IgD-negative memory B cell (primary cell): Measurements from ENCODE around the gene NDRG4. TPM values are rescaled to one million over a fixed set of nuclear protein-coding genes. Genes with fewer than 3 reads are reported as not detected.
"Not testable (repeated sequence)": the region's sequence is repeated elsewhere in the genome, so short reads cannot be mapped to it uniquely, and the experiment has no call there.

Experiments used
- H3K27ac Mint-ChIP-seq, 3 donors: one replicate each; pipeline ENCODE4 v1.8.0; 2020 to 2022; ENCODE audit warnings: mild to moderate bottlenecking in 3 of 3, mixed read lengths in 3 of 3, moderate library complexity in 1 of 3
- H3K27me3 Mint-ChIP-seq: one replicate; pipeline ENCODE4 v1.8.0; 2021; ENCODE audit warnings: mixed read lengths
- H3K36me3 Mint-ChIP-seq: one replicate; pipeline ENCODE4 v1.8.0; 2020; ENCODE audit warnings: mild to moderate bottlenecking, mixed read lengths
- H3K4me1 Mint-ChIP-seq, 3 donors: one replicate each; pipeline ENCODE4 v1.8.0; 2020 to 2022; ENCODE audit warnings: mixed read lengths in 3 of 3, mild to moderate bottlenecking in 1 of 3
- H3K4me3 Mint-ChIP-seq, 4 donors: one replicate each; pipeline ENCODE4 v1.8.0; 2020 to 2022; ENCODE audit warnings: mild to moderate bottlenecking in 4 of 4, mixed read lengths in 4 of 4, moderate library complexity in 3 of 4
- H3K9me3 Mint-ChIP-seq, 3 donors: one replicate each; pipeline ENCODE4 v1.8.0; 2020 to 2021; ENCODE audit warnings: mixed read lengths in 3 of 3, mild to moderate bottlenecking in 1 of 3
- polyA plus RNA-seq: library from polyadenylated mRNA; unstranded; fragments of 300-500 nt; fragmentation: Illumina TruSeq; gene quantifications from one replicate; pipeline ENCODE4 v1.2.3, GENCODE V29; 2021

NDRG4 gene
- polyA plus RNA-seq, 1 donor from 2014 or later: 0.81 TPM

- no peaks in the 10 kb centered on the region for H3K36me3 Mint-ChIP-seq
- no peak overlapping the region for H3K4me3 Mint-ChIP-seq
- H3K9me3 Mint-ChIP-seq: no peaks in the 10 kb centered on the region
- H3K27me3 Mint-ChIP-seq: peaks cover 11% of the 10 kb centered on the region
- no peaks in the 10 kb centered on the region for H3K4me1 Mint-ChIP-seq
- H3K27ac Mint-ChIP-seq: peak overlapping the region in 1 of 3 donors; percentile 15
Observed at GRCh38 chr16:58476791-58477190, 23.2 kb upstream of the NDRG4 start.

GRCh38 chr16:58478427-58478826, 21.5 kb upstream of the NDRG4 start:
- Mint-ChIP-seq H3K4me3 (no peak overlapping the region), H3K4me1 (no peaks in the 10 kb centered on the region), H3K27ac (no peak overlapping the region), H3K9me3 (no peaks in the 10 kb centered on the region), H3K27me3 (peaks cover 6% of the 10 kb centered on the region), H3K36me3 (no peaks in the 10 kb centered on the region)

- no peaks in the 10 kb centered on the region for H3K9me3 Mint-ChIP-seq
- H3K4me3 Mint-ChIP-seq: peak overlapping the region in 1 of 4 donors; percentile 27
- H3K4me1 Mint-ChIP-seq: no peaks in the 10 kb centered on the region
- H3K27ac Mint-ChIP-seq: no peak overlapping the region
- H3K27me3 Mint-ChIP-seq: no peaks in the 10 kb centered on the region
- no peaks in the 10 kb centered on the region for H3K36me3 Mint-ChIP-seq
Observed at GRCh38 chr16:58481226-58481869, 18.6 kb upstream of the NDRG4 start.

GRCh38 chr16:58481931-58482330, 18.0 kb upstream of the NDRG4 start:
- Mint-ChIP-seq H3K4me1 (no peaks in the 10 kb centered on the region), H3K9me3 (no peaks in the 10 kb centered on the region), H3K4me3 (no peak overlapping the region), H3K27ac (no peak overlapping the region), H3K27me3 (peaks cover under 1% of the 10 kb centered on the region), H3K36me3 (no peaks in the 10 kb centered on the region)

- Mint-ChIP-seq H3K27ac (no peak overlapping the region), H3K27me3 (peaks cover 8% of the 10 kb centered on the region), H3K36me3 (no peaks in the 10 kb centered on the region), H3K4me3 (no peak overlapping the region), H3K9me3 (no peaks in the 10 kb centered on the region), H3K4me1 (peaks cover 0 to 3% (median 1%) of the 10 kb centered on the region in 3 donors)
Observed at GRCh38 chr16:58485184-58485887, 14.6 kb upstream of the NDRG4 start.

GRCh38 chr16:58487566-58488351, 12.2 kb upstream of the NDRG4 start:
- H3K4me1 Mint-ChIP-seq: peaks cover 0 to 3% (median 1%) of the 10 kb centered on the region in 3 donors
- peak overlapping the region in 1 of 4 donors; percentile 52 for H3K4me3 Mint-ChIP-seq
- H3K27me3 Mint-ChIP-seq: peaks cover 10% of the 10 kb centered on the region
- H3K9me3 Mint-ChIP-seq: no peaks in the 10 kb centered on the region
- H3K27ac Mint-ChIP-seq: no peak overlapping the region
- no peaks in the 10 kb centered on the region for H3K36me3 Mint-ChIP-seq

GRCh38 chr16:58488531-58488930, 11.4 kb upstream of the NDRG4 start:
- Mint-ChIP-seq H3K4me1 (peaks cover 0 to 3% (median 1%) of the 10 kb centered on the region in 3 donors), H3K27ac (no peak overlapping the region), H3K36me3 (no peaks in the 10 kb centered on the region), H3K9me3 (no peaks in the 10 kb centered on the region), H3K27me3 (peaks cover 10% of the 10 kb centered on the region), H3K4me3 (no peak overlapping the region)

GRCh38 chr16:58490065-58490464, 9.9 kb upstream of the NDRG4 start:
- Mint-ChIP-seq H3K27ac (no peak overlapping the region), H3K36me3 (no peaks in the 10 kb centered on the region), H3K4me3 (peak overlapping the region in 1 of 4 donors; percentile 45), H3K4me1 (peaks cover 0 to 3% (median 3%) of the 10 kb centered on the region in 3 donors), H3K27me3 (peaks cover 11% of the 10 kb centered on the region), H3K9me3 (no peaks in the 10 kb centered on the region)

- H3K36me3 Mint-ChIP-seq, H3K9me3 Mint-ChIP-seq, H3K4me1 Mint-ChIP-seq: not testable (repeated sequence)
- peaks cover 11% of the 10 kb centered on the region for H3K27me3 Mint-ChIP-seq
- peak overlapping the region in 1 of 4 donors; percentile 47 for H3K4me3 Mint-ChIP-seq
- peak overlapping the region in 1 of 3 donors; percentile 39 for H3K27ac Mint-ChIP-seq
Observed at GRCh38 chr16:58490539-58490938, 9.4 kb upstream of the NDRG4 start.

GRCh38 chr16:58492066-58492465, 7.9 kb upstream of the NDRG4 start:
- Mint-ChIP-seq H3K9me3 (no peaks in the 10 kb centered on the region), H3K27ac (no peak overlapping the region)

GRCh38 chr16:58492735-58493134, 7.2 kb upstream of the NDRG4 start:
- Mint-ChIP-seq H3K27ac (no peak overlapping the region), H3K9me3 (no peaks in the 10 kb centered on the region), H3K36me3 (no peaks in the 10 kb centered on the region), H3K4me1 (peaks cover 2 to 8% (median 3%) of the 10 kb centered on the region in 3 donors), H3K4me3 (no peak overlapping the region), H3K27me3 (peaks cover 7% of the 10 kb centered on the region)

More at GRCh38 chr16:58492066-58492465, 7.9 kb upstream of the NDRG4 start:
- H3K4me1 Mint-ChIP-seq: peaks cover 1 to 9% (median 3%) of the 10 kb centered on the region in 3 donors
- H3K4me3 Mint-ChIP-seq: no peak overlapping the region
- no peaks in the 10 kb centered on the region for H3K36me3 Mint-ChIP-seq
- H3K27me3 Mint-ChIP-seq: peaks cover 9% of the 10 kb centered on the region

- H3K27ac Mint-ChIP-seq: no peak overlapping the region
- H3K27me3 Mint-ChIP-seq: peaks cover 6% of the 10 kb centered on the region
- H3K36me3 Mint-ChIP-seq: no peaks in the 10 kb centered on the region
- no peak overlapping the region for H3K4me3 Mint-ChIP-seq
- H3K4me1 Mint-ChIP-seq: peaks cover 2 to 8% (median 3%) of the 10 kb centered on the region in 3 donors
- H3K9me3 Mint-ChIP-seq: no peaks in the 10 kb centered on the region
Observed at GRCh38 chr16:58493756-58494431, 6.0 kb upstream of the NDRG4 start.

- peak overlapping the region in 2 of 3 donors; percentile 36 to 54 for H3K27ac Mint-ChIP-seq
- H3K4me3 Mint-ChIP-seq: peak overlapping the region in 1 of 4 donors; percentile 52
- H3K27me3 Mint-ChIP-seq: peaks cover 6% of the 10 kb centered on the region
- no peaks in the 10 kb centered on the region for H3K36me3 Mint-ChIP-seq
- H3K4me1 Mint-ChIP-seq: peaks cover 0 to 10% (median 2%) of the 10 kb centered on the region in 3 donors
- no peaks in the 10 kb centered on the region for H3K9me3 Mint-ChIP-seq
Observed at GRCh38 chr16:58494981-58495520, 4.9 kb upstream of the NDRG4 start.

GRCh38 chr16:58495521-58496331, 4.2 kb upstream of the NDRG4 start:
- Mint-ChIP-seq H3K9me3 (no peaks in the 10 kb centered on the region), H3K36me3 (no peaks in the 10 kb centered on the region), H3K27me3 (peaks cover 8% of the 10 kb centered on the region), H3K27ac (peak overlapping the region in 2 of 3 donors; percentile 36 to 54), H3K4me3 (peak overlapping the region in 2 of 4 donors; percentile 52 to 67), H3K4me1 (peaks cover 0 to 12% (median 2%) of the 10 kb centered on the region in 3 donors)
